K562 (cell line): Measurements from ENCODE around the gene ENTPD6. TPM values are rescaled to one million over a fixed set of nuclear protein-coding genes. Genes with fewer than 3 reads are reported as not detected.

Experiments used
- ATAC-seq: fragments of 200-7000 bp; cut with Tn5 transposase; 3 replicates; pipeline ENCODE4 v1.9.1; 2020; ENCODE audit warnings: moderate library complexity
- BruUV-seq: library from RNA; stranded (reverse); fragments of 400-500 nt; replicated peaks from 2 replicates; lab custom pipeline; 2021; lab: Mats Ljungman, UMichigan
- CTCF ChIA-PET: fragments of 300-600 bp; formaldehyde crosslinking; extraction: SDS; loops from one replicate; lab custom pipeline; 2021; ENCODE audit warnings: low intra/inter-chr PET ratio; lab: Yijun Ruan, JAX
- POLR2A ChIA-PET: fragments of 300-600, 350-650 bp; sonication (Branson Sonifier 250); formaldehyde crosslinking; extraction: SDS; loops from one replicate; lab custom pipeline; 2021; ENCODE audit warnings: antibody characterized with exemption, inconsistent platforms; lab: Yijun Ruan, JAX
- DNase-seq, 4 experiments: peaks; one replicate each; pipeline versions ENCODE4 v3.0.0 to v3.0.0-alpha.2; 2011 to 2018; ENCODE audit warnings: low spot score in 3 of 4, mixed read lengths in 3 of 4; ENCODE audit errors: extremely low read depth in 1 of 4
- FAIRE-seq: peaks from 2 replicates; lab custom pipeline; 2011; peaks lifted over from hg19 to GRCh38; lab: Jason Lieb, UNC
- H2AFZ ChIP-seq: 2 replicates; pipeline ENCODE4 v1.6.0; 2011; ENCODE audit warnings: low read depth, low read length, control low read depth, inconsistent platforms
- H3K27ac ChIP-seq: fragments of 200-600 bp; 3 replicates; pipeline ENCODE4 v1.8.0; 2011; ENCODE audit warnings: low read depth, mild to moderate bottlenecking, control low read depth, inconsistent platforms, low read length, moderate library complexity, mixed read lengths; ENCODE audit errors: extremely low read depth
- H3K27me3 ChIP-seq, 2 experiments: fragments of 300-600 bp in 1 of 2; 2 replicates in 1 of 2; 3 replicates in 1 of 2; pipeline versions ENCODE4 v1.6.0 to v1.8.0; 2011; ENCODE audit warnings: inconsistent platforms in 2 of 2, low read length in 2 of 2, mild to moderate bottlenecking in 1 of 2, mixed read lengths in 1 of 2, moderate library complexity in 1 of 2; ENCODE audit not compliant: control insufficient read depth in 2 of 2, insufficient read depth in 2 of 2
- H3K36me3 ChIP-seq: fragments of 300-600 bp; 3 replicates; pipeline ENCODE4 v1.8.0; 2011; ENCODE audit warnings: mild to moderate bottlenecking, low read length, inconsistent platforms; ENCODE audit not compliant: control insufficient read depth, insufficient read depth
- H3K4me1 ChIP-seq, 2 experiments: fragments of 200-600 bp in 1 of 2; replicated peaks in 1 of 2; 2 replicates in 1 of 2; 3 replicates in 1 of 2; pipeline versions ENCODE4 v1.5.1 to v1.8.0; 2011; ENCODE audit warnings: inconsistent platforms in 2 of 2, low read length in 2 of 2, mild to moderate bottlenecking in 1 of 2, mixed read lengths in 1 of 2, moderate library complexity in 1 of 2; ENCODE audit not compliant: control insufficient read depth in 2 of 2, insufficient read depth in 2 of 2
- H3K4me2 ChIP-seq: 2 replicates; pipeline ENCODE4 v1.6.1; 2011; ENCODE audit warnings: low read length, control low read depth, inconsistent platforms, mixed read lengths; ENCODE audit not compliant: insufficient read depth
- H3K4me3 ChIP-seq: fragments of 200-600 bp; sonication (generic), shearing (Covaris generic); 2 replicates; pipeline ENCODE4 v1.5.1; 2016; ENCODE audit warnings: control low read depth, inconsistent platforms
- H3K79me2 ChIP-seq: fragments of 200-600 bp; 3 replicates; pipeline ENCODE4 v1.8.0; 2011; ENCODE audit warnings: low read length, inconsistent platforms; ENCODE audit not compliant: control insufficient read depth, insufficient read depth
- H3K9ac ChIP-seq, 2 experiments: 2 replicates each; pipeline versions ENCODE4 v1.6.0 to v1.6.1; 2011; ENCODE audit warnings: low read depth in 2 of 2, low read length in 2 of 2, control low read depth in 1 of 2, inconsistent platforms in 1 of 2, mild to moderate bottlenecking in 1 of 2, mixed read lengths in 1 of 2; ENCODE audit not compliant: insufficient read depth in 1 of 2
- H3K9me1 ChIP-seq: one replicate; pipeline ENCODE4 v1.6.0; 2011; ENCODE audit warnings: inconsistent platforms, mild to moderate bottlenecking, low read length, moderate library complexity; ENCODE audit not compliant: control insufficient read depth, insufficient read depth
- H3K9me3 ChIP-seq: replicated peaks from 2 replicates; pipeline ENCODE4 v1.5.1; 2011; ENCODE audit warnings: low read depth, low read length, inconsistent platforms; ENCODE audit not compliant: control insufficient read depth, insufficient read depth
- H4K20me1 ChIP-seq: replicated peaks from 2 replicates; pipeline ENCODE4 v1.6.1; 2011; ENCODE audit warnings: low read length, inconsistent platforms, mixed read lengths; ENCODE audit not compliant: control insufficient read depth, insufficient read depth
- BACH1 ChIP-seq: fragments of 200-800 bp; sonication (Bioruptor generic); IDR thresholded peaks from 2 replicates; pipeline ENCODE4 v1.6.1; 2016; ENCODE audit warnings: missing genetic modification characterization, missing compliant biosample characterization
- BCL6 ChIP-seq: fragments of 250-450 bp; sonication (Bioruptor Pico); IDR thresholded peaks from 2 replicates; pipeline ENCODE4 v1.4.0; 2020
- BCOR ChIP-seq: fragments of 450-650 bp; IDR thresholded peaks from 2 replicates; pipeline ENCODE4 v1.6.1; 2016
- FUS ChIP-seq: fragments of 200-400 bp; formaldehyde crosslinking; optimal IDR thresholded peaks from 2 replicates; pipeline ENCODE3; 2017; ENCODE audit warnings: low read depth, low read length
- HMG20A ChIP-seq: fragments of 450-650 bp; formaldehyde crosslinking; conservative IDR thresholded peaks from 2 replicates; pipeline ENCODE4 v1.4.0; 2020; ENCODE audit warnings: mild to moderate bottlenecking, mixed read lengths
- NEUROD1 ChIP-seq: fragments of 150-350 bp; IDR thresholded peaks from 2 replicates; pipeline ENCODE4 v1.6.1; 2014; ENCODE audit warnings: borderline replicate concordance, low read length, low read depth; ENCODE audit not compliant: partially characterized antibody
- PHB2 ChIP-seq: fragments of 450-650 bp; IDR thresholded peaks from 2 replicates; pipeline ENCODE4 v1.6.1; 2017; ENCODE audit warnings: low read depth
- SP2 ChIP-seq: IDR thresholded peaks from 2 replicates; pipeline ENCODE4 v1.6.1; 2011; ENCODE audit warnings: mild to moderate bottlenecking, low read depth, low read length, moderate library complexity; ENCODE audit not compliant: poor library complexity, severe bottlenecking; ENCODE audit errors: extremely low read depth
- U2AF2 ChIP-seq: fragments of 200-400 bp; formaldehyde crosslinking; optimal IDR thresholded peaks from 2 replicates; pipeline ENCODE3; 2017; ENCODE audit warnings: low read depth, mild to moderate bottlenecking, low read length
- ZBTB8A ChIP-seq: fragments of 450-650 bp; IDR thresholded peaks from 2 replicates; pipeline ENCODE4 v1.6.1; 2018; ENCODE audit warnings: mild to moderate bottlenecking, moderate library complexity; ENCODE audit not compliant: partially characterized antibody
- WGBS: fragments of 100-300 bp; shearing (Covaris generic); methylation state at CpG from one replicate; pipeline ENCODE4 v1.1.6; 2016; ENCODE audit warnings: low coverage, mixed read lengths; ENCODE audit not compliant: insufficient coverage; ENCODE audit errors: missing lambda C conversion rate; 5-methylcytosine and 5-hydroxymethylcytosine counted together
- in situ Hi-C: fragments of 300-500 bp; cut with MboI; formaldehyde crosslinking; loops from 4 replicates; pipeline ENCODE4 v1.15.0; 2018; ENCODE audit warnings: inconsistent platforms, mixed read lengths
- intact Hi-C: fragments of 100-400 bp; cut with micrococcal nuclease; formaldehyde crosslinking; loops from 2 replicates; pipeline ENCODE4 v1.14.2; 2022
- polyA plus RNA-seq, 8 experiments: library from polyadenylated mRNA; depleted of rRNA in 4 of 8; stranded (reverse) in 5 of 8; unstranded in 3 of 8; fragments of >200 nt; fragmentation: Nextera tagmentation in 2 of 8; fragmentation: Illumina TruSeq in 1 of 8; extraction: Ambion mirVana in 2 of 8; extraction: Trizol in 1 of 8; gene quantifications; 2 replicates each; pipeline versions ENCODE4 v1.2.1 to v1.2.3, GENCODE V29; 2011 to 2014; ENCODE audit warnings: inconsistent platforms in 1 of 8, missing spikeins in 1 of 8
- total RNA-seq, 7 experiments: library from RNA; depleted of rRNA in 6 of 7; stranded (reverse); fragments of >200 nt in 6 of 7; fragmentation: Illumina TruSeq in 2 of 7; extraction: Trizol in 2 of 7; gene quantifications; 2 replicates each; pipeline versions ENCODE4 v1.2.1 to v1.2.3, GENCODE V29; 2011 to 2021; ENCODE audit warnings: low replicate concordance in 1 of 7
- TF ChIP-seq, protein P1 (sequence below): fragments of 450-650 bp; IDR thresholded peaks from 2 replicates; pipeline ENCODE4 v1.6.1; 2016; ENCODE audit warnings: borderline replicate concordance
- TF ChIP-seq, protein P2 (sequence below): sonication (generic); formaldehyde crosslinking; IDR thresholded peaks from 2 replicates; pipeline ENCODE4 v1.8.0; 2022; ENCODE audit warnings: missing genetic modification reagents, mild to moderate bottlenecking, borderline replicate concordance

ENTPD6 gene
- total and polyA plus RNA-seq, 9 of the 15 experiments (the other 6 are each of a cell fraction or from before 2014, with no cell fraction given), result 0.82 to 36.8 (median 22.4) TPM

DNA sequence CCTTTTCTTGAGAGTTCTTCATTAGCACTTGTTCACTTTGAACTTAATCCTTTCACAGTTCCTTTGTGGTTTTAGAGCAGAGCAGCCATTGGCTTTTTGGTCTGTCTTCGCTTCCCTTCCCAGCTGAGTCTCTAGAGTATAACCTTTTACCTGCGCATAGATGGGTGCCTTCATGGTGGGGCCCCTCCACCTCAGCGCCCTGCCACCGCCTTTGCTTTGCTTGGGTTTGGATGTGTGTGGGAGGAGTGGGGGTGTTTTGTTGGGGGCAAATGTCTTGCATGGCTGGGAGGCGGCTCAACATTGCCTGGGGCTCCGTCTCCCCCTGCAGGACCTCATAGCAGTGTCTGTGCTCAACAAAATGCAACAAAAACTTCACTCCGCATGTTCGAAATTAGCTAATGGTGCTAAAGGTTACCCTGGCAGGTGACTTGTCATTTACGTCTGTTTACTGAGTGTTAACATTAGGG, 64.3 kb downstream of the ENTPD6 start:
- FAIRE-seq (no peak), DNase-seq (no peak), ATAC-seq (no peak)
- Histone ChIP-seq H3K4me1 (peaks cover 2 to 6% of the 10 kb centered on the region in 2 experiments; a peak in 4 of 5 replicates), H3K27me3 (no peaks in the 10 kb centered on the region), H3K9ac (no peak overlapping the region), H3K36me3 (peaks cover 6% of the 10 kb centered on the region; the same call in 1 of the 3 replicates), H3K79me2 (no peaks in the 10 kb centered on the region), H3K4me2 (no peak overlapping the region), H3K9me1 (no peaks in the 10 kb centered on the region), H3K27ac (no peak overlapping the region), H2AFZ (no peak overlapping the region), H3K4me3 (no peak overlapping the region), H4K20me1 (no peaks in the 10 kb centered on the region), H3K9me3 (no peaks in the 10 kb centered on the region)
- intact Hi-C loops, result no loop called here
- in situ Hi-C loops, result no loop called here
- ChIA-PET CTCF (no interaction called here), POLR2A (interaction anchor here (0.6 kb wide), 1 partner anchor 65 kb away, joined by 4 read pairs; no protein-coding TSS in a partner anchor)
- WGBS, result 87% methylated on average over 8 of the region's 9 CpGs
- no TSS peak for BruUV-seq
- TF ChIP-seq ZBTB8A, result no peak
- TF ChIP-seq HMG20A, result no peak
- TF ChIP-seq SP2, result no peak
- no peak for TF ChIP-seq PHB2
- no peak for TF ChIP-seq FUS
- TF ChIP-seq BCOR, result no peak
- TF ChIP-seq NEUROD1, result no peak
- no peak for TF ChIP-seq U2AF2
- TF ChIP-seq, protein P1, sequence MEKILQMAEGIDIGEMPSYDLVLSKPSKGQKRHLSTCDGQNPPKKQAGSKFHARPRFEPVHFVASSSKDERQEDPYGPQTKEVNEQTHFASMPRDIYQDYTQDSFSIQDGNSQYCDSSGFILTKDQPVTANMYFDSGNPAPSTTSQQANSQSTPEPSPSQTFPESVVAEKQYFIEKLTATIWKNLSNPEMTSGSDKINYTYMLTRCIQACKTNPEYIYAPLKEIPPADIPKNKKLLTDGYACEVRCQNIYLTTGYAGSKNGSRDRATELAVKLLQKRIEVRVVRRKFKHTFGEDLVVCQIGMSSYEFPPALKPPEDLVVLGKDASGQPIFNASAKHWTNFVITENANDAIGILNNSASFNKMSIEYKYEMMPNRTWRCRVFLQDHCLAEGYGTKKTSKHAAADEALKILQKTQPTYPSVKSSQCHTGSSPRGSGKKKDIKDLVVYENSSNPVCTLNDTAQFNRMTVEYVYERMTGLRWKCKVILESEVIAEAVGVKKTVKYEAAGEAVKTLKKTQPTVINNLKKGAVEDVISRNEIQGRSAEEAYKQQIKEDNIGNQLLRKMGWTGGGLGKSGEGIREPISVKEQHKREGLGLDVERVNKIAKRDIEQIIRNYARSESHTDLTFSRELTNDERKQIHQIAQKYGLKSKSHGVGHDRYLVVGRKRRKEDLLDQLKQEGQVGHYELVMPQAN, result no peak
- TF ChIP-seq BACH1 (tag), result no peak
- TF ChIP-seq BCL6 (CRISPR knock-in tag), result no peak
- TF ChIP-seq, protein P2, sequence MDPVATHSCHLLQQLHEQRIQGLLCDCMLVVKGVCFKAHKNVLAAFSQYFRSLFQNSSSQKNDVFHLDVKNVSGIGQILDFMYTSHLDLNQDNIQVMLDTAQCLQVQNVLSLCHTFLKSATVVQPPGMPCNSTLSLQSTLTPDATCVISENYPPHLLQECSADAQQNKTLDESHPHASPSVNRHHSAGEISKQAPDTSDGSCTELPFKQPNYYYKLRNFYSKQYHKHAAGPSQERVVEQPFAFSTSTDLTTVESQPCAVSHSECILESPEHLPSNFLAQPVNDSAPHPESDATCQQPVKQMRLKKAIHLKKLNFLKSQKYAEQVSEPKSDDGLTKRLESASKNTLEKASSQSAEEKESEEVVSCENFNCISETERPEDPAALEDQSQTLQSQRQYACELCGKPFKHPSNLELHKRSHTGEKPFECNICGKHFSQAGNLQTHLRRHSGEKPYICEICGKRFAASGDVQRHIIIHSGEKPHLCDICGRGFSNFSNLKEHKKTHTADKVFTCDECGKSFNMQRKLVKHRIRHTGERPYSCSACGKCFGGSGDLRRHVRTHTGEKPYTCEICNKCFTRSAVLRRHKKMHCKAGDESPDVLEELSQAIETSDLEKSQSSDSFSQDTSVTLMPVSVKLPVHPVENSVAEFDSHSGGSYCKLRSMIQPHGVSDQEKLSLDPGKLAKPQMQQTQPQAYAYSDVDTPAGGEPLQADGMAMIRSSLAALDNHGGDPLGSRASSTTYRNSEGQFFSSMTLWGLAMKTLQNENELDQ (CRISPR knock-in tag), result no peak
